HUDEP-2 (cell line): ENCODE measurements around the gene GALNT2.
A peak's percentile ranks its signal among the peaks of the same experiment; 100 is the strongest.

Experiments
- DNase-seq, 76 experiments: peaks; one replicate each; lab custom pipeline; 2025; ENCODE audit not compliant: unreplicated experiment in 76 of 76; lab: John Stamatoyannopoulos, UW

Gene GALNT2

GRCh38 chr1:230199034-230199433 is 132.0 kb downstream of the GALNT2 start:
- DNase-seq, result no peak

- DNase-seq, result no peak
These were observed 132.5 kb downstream of the GALNT2 start for GRCh38 chr1:230199554-230199953.

GRCh38 chr1:230200276-230200675 is 133.2 kb downstream of the GALNT2 start:
- no peak for DNase-seq

GRCh38 chr1:230201445-230201844 is 134.4 kb downstream of the GALNT2 start:
- no peak for DNase-seq

GRCh38 chr1:230204842-230205241 is 137.8 kb downstream of the GALNT2 start:
- no peak for DNase-seq

- DNase-seq, result peak in 71 of 76 experiments; percentile 12 to 85 (median 59)
These were observed 138.7 kb downstream of the GALNT2 start for GRCh38 chr1:230205719-230206198.

- DNase-seq, result no peak
These were observed 139.2 kb downstream of the GALNT2 start for GRCh38 chr1:230206207-230206606.

- DNase-seq, result no peak
These were observed 139.9 kb downstream of the GALNT2 start for GRCh38 chr1:230206976-230207375.

GRCh38 chr1:230207598-230207997 is 140.6 kb downstream of the GALNT2 start:
- no peak for DNase-seq

GRCh38 chr1:230208619-230209261 is 141.7 kb downstream of the GALNT2 start:
- peak in 9 of 76 experiments; percentile 1 to 53 (median 14) for DNase-seq

GRCh38 chr1:230210326-230210980 is 143.4 kb downstream of the GALNT2 start:
- no peak for DNase-seq

GRCh38 chr1:230210981-230211336 is 143.9 kb downstream of the GALNT2 start:
- DNase-seq, result no peak

GRCh38 chr1:230211436-230212145 is 144.6 kb downstream of the GALNT2 start:
- no peak for DNase-seq

- DNase-seq, result no peak
These were observed 145.4 kb downstream of the GALNT2 start for GRCh38 chr1:230212405-230212936.

- DNase-seq, result peak in 1 of 76 experiments; percentile 2
These were observed 148.0 kb downstream of the GALNT2 start for GRCh38 chr1:230215031-230215430.

GRCh38 chr1:230215529-230215928 is 148.5 kb downstream of the GALNT2 start:
- DNase-seq, result no peak

- DNase-seq, result no peak
These were observed 149.9 kb downstream of the GALNT2 start for GRCh38 chr1:230216896-230217295.

GRCh38 chr1:230218667-230219066 is 151.6 kb downstream of the GALNT2 start:
- DNase-seq, result no peak

- DNase-seq, result no peak
These were observed 152.4 kb downstream of the GALNT2 start for GRCh38 chr1:230219174-230220067.

GRCh38 chr1:230220478-230220877 is 153.4 kb downstream of the GALNT2 start:
- no peak for DNase-seq
